Activated T-helper 1 cell treated with anti-CD3 and anti-CD28 coated beads, Interleukin-2, amount 50 U/mL, for 16 hours (primary cell): ENCODE data around the gene CHCHD3.
"Not testable (repeated sequence)": the region's sequence is repeated elsewhere in the genome, so short reads cannot be mapped to it uniquely, and the experiment has no call there.

Experiments
- DNase-seq, 2 donors: peaks; one replicate each; pipeline ENCODE4 v3.0.0-alpha.2; 2020; ENCODE audit warnings: low read depth in 1 of 2, low spot score in 1 of 2

The CHCHD3 gene

DNA sequence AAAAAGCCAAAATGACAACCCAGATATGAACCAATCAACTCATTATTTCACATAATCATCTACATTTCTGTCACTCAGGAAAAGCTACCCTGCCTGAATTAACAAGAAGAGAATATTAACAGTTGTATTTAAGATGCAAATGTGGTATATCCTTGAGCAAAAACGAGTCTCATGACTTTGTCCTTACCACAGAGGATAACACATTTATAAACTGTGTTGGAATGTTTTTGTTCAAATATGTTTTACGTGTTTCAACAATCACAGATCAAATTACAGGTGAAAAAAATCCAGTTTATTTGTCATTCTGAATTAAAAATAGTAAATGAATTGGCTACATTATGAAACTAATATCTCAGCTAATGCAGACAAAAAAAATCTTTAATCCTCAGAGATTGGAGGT lies 34.6 kb downstream of the CHCHD3 start:
- DNase-seq, result no peak

DNA sequence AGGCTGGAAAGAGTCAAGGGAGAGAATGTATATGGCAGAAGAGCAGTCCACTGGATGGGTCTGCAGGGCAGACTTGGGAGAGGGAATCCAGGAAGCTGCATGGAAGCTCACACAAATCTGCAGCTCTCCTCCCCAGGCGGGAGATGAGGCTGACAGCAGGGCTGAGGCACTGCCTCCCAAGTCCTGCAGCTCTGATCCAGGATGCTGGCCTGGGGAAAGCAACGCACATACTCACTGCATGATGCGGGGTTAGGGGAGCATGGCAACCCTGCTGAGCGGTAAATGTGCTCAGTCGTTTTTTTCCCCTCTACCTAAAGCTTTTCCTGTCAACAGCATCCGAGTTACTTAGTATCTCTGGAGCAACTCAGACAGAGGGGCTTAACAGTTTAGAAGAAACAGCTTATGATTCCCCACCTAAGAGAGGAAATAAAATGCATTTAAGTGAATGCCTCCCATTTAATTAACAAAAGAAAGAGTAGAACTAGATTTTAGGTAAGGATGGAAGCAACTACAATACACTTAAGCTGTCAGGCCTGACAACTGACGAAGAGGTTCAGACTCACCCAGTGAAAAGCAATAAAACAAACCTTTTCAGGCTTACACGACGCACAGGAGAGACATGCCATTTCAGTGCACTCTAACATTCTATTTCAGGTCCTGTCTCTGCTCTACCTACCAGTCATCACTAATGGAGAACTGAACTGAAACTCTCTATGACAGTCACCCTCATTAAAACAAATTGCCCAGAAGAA lies 37.0 kb downstream of the CHCHD3 start:
- no peak for DNase-seq

DNA sequence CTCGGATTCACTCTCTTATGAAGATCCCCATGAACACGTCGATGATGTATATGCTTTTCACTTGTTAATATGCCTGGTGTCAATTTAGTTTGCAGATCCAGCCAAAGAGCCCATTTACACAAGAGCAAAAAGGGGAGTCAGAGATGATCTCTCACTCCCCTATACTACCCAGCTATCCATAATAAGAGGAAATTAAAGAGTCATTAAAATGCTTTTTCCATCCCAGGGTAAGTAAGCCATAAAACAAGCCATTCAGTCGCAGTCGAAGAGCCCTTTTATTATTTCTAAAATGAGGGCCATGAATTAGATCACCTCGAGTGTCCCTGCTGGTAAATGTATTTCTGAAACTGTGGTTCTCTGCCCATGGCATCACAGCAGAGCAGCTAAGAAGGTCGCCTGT lies 41.2 kb downstream of the CHCHD3 start:
- DNase-seq, result no peak

DNA sequence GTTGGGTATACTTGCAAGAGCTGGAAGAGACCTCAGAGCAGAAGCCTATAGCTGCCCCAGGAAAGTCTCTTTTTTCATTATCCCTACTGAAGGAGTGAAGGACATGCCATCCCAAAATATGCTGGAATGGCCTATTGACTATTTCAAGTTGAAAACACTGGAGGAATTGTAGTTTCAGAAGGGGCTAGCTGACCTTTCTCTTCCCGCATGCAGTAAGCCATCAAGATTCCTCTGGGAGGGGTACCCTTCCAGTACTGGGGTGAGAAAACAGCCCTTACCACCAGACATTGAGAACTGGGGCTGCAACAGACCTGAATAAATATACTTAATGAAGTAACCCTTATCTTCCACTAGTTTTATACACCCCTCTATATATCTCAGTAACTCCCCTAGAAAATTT lies 41.7 kb downstream of the CHCHD3 start:
- no peak for DNase-seq

DNA sequence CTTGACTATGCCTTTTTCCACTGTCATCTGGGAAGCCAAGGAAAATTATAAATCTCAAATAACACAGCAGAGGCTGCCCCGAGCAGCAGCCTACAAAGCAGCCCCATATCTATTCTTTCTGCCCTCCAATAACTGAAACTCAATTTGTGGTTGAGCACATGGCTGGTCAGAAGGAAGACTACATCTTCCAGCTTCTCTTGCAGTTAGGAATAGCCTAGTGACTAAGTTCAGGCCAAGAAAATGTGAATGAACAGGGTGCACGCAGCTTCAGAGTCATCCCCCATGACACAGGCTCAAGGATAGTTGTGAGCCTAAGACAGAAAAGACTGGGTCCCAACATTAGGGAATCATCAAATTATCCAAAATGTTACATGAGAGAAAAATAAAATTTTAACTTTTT lies 42.3 kb downstream of the CHCHD3 start:
- no peak for DNase-seq

DNA sequence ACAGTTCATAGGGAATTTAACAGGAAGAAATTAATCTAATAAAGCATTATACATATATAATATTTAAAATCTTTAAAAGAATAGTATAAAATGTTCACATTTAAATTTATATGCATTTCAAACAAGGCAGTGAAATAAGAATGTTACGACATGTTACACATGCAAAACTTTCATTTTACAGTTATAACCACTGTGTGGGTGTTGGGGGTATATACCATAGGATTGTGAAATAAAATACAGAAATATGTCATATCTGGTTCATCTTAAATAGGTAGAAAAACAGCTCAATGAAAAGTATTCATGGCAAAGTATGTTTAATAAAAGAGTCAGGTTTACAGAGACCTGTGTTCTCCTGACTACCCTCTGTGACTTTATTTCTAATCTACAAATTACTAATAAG lies 45.6 kb downstream of the CHCHD3 start:
- DNase-seq, result no peak

DNA sequence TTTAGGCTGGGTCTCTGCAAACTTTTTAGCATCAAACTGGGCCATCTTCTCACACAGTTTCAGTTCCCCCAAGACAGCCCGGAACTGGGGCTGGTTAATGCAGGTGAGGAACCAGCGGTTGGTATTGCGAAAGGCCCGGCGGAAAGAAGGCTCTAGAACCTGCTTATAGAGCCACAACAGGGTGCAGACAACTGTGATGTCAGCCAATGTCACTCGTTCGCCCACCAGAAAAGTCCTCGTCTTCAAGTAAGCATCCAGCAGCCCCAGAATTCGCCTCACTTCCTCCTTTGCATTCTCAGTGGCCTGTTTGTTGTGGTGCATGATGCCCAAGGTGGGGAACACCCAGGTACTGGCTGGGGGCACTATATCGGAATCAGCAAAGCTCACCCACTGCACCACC lies 46.6 kb downstream of the CHCHD3 start:
- DNase-seq, result not testable (repeated sequence)

DNA sequence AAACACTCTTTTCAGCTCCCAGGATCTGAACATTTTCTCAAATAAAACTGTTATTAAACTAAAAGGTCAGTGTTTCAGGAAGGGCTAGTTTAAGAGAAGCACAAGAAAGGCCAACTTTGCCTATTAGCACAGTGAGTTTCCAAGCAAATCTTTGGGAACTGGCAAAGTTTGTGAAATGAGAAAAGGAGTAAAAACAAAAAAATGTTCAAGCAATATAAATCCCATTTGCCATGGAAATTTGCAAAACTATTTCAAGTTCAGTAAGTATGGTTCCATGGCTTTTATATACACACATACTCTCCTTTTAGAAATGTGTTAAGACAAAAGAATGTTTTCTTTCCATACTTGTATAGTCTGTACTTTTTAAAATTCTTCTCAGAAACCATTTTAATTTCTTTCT lies 51.5 kb downstream of the CHCHD3 start:
- DNase-seq, result no peak

DNA sequence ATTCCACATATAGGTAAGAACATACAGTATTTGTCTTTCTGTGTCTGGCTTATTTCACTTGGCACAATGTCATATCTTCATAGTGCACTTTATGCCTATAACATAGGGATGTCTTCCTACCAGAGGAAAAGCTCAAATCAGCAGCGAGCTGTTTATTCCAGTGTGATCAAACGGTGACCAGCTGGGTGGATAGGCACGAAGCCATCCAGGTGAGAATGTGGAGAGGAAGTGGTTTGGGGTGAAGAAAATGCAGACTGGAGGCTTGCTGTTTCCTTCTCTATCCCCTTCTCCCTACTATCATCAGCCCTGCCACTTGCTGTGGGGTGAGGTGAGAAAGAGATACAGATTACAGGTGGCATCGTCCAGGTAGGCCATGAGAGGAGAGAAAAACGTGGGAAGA lies 52.4 kb downstream of the CHCHD3 start:
- DNase-seq, result no peak

DNA sequence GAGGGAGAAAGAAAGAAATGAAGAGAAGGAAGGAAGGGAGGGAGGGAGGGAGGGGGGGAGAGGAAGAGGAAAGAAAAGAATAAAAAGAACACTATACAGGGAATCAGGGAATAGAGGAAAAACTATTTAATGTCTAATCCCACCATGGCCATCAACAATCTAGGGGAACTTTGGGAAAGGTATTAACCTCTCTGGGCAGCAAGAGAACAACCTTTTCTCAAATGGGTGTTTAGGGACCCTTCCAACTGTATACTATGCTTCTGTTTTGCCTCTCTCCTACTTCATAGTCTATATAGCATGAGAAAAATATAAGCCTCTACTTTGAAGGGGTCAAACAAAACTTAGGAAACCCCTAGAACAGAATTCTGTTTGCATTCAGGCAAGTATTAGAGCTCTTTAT lies 54.5 kb downstream of the CHCHD3 start:
- DNase-seq, result no peak

DNA sequence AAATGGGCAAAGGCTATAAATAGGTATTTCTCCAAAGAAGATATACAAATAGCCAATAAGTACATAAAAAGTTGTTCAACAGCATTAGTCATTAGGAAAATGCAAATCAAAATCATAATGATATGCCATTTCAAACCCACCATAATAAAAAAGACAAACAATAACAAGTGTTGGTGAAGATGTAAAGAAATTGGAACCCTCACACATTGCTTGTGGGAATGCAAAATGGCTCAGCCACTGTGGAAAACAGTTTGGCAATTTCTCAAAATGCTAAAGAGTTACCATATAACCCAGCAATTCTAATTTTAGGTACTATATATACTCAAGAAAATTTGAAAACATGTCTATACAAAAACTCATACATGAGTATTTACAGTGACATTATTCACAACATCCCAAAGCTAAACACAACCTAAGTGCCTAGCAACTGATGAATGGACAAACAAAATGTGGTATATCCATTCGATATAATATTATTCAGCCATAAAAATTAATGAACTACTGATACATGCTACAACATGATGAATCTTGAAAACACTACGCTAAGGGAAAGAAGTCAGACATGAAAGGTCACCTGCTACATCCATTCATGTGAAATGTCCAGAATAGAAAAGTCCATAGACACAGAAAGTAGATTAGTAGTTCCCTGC lies 55.6 kb downstream of the CHCHD3 start:
- DNase-seq, result no peak

DNA sequence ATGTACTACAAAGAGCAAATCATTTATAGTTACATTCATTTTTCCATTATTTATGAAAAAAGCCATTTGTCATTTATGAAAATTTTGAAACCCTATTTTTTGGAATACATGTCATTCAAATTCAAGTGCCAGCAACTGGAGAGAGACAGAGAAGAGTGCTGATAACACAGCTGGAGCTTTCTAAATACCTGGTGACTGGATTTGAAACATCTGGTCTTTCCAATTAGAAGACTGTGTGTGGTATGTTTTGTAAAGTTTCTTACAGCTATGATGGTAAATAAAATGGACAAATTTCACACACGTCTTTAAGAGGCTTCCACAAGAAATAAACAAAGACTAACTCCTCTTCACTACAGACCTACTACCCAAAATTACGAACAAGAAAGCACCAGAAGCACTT lies 56.8 kb downstream of the CHCHD3 start:
- DNase-seq, result no peak

DNA sequence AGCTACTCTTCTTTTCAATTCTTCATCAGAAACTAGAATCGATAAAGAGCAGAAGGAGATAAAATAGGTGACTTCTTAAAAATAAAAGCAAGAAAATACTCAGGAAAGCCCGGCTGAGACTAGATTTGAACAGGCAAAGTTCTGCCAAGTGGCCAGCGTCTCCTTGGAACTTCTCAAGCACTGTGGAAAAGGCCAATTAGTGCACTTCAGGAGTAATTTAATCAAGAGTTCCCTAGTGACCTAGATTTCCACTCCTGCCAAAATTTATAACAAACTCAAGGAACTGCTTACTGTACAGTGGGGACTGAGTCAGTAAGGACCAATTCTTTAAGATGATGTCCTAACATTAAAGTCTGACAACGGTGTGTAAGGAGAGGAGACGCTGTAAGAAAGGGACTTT lies 57.3 kb downstream of the CHCHD3 start:
- DNase-seq, result no peak

DNA sequence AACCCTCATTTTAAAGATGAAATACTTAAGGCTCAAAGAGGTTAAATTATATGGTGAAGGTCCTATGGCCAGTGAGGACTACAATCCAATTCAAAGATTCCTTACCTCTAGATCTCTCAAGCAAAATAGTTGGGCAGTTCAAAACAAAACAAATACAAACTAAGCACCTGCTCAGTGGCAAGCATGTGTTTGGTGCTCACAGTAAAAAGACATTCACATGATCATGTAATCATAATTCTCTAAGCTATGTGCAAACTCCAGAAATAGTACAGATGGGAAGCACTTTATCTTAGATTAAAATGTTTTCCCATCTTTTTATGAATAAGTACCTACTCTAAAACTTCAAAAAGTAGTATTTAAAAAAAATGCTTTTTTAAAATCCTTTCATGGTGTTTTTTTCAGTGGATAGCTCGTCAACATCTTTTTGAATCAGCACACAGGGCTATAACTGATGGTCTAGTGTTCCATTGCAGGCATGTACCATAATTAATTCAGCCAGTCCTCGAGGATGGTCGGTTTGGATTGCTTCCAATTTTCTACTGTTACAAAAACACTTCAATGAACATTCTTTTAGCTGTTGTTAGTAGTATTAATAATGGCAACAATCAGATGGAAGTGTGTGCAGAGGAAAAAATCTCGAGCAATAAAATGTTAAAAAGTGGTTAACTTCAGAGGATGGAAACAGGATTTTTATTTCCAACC lies 58.4 kb downstream of the CHCHD3 start:
- DNase-seq, result no peak

DNA sequence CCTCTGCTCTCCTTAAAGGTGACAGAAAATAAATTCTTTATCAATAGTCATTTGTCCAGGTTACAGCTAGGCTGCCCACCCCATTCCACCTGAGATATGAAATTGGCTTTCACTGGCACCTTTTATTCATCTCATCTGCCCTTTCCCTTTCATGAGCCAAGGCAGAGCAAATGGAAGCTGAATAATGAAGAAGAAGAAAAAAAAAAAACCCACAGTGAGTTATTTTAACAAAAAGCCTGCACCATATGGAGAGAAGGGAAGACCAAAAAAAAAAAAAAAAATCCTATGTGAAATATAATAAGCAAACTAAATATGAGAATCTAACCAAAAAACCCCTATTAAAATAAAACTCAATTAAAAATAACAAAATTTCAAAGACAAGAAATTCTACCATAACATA lies 59.2 kb downstream of the CHCHD3 start:
- DNase-seq, result no peak

DNA sequence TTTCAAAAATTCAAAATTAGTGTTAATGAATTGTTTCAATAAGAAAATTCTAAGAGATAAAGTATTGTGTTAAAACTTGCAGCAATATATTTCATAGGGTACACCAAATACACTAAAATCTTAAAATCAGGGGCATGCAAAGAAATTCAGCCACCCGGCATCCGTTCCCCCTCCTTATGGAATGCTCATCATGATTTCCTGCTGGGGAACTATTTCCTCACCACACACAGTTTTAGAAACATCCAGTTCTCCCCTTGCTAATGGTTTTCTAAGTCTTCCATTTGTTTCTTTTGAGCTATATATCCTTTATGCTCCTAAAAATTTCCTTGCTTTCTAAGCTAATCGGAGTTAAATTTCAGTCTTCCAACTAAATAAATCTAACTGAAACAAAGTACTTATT lies 60.7 kb downstream of the CHCHD3 start:
- DNase-seq, result no peak

DNA sequence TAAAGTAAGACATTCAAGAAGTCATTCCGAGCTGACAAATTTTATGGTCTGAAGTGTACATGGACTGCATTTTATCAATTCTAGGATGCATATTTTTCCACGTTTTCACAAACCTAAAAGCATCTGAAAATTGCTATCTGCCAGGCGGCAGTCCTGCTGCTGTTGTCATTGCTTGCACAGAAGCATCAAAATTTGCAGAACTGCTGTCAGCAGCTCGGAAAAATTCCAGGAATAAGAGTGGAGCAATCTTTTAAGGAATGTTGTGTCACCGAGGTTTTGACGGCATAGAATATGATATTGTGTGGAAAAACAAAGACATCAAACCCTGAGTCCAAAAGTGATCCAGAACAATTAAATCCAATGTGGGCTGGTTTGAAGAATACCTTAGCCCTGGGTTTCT lies 61.4 kb downstream of the CHCHD3 start:
- DNase-seq, result no peak

DNA sequence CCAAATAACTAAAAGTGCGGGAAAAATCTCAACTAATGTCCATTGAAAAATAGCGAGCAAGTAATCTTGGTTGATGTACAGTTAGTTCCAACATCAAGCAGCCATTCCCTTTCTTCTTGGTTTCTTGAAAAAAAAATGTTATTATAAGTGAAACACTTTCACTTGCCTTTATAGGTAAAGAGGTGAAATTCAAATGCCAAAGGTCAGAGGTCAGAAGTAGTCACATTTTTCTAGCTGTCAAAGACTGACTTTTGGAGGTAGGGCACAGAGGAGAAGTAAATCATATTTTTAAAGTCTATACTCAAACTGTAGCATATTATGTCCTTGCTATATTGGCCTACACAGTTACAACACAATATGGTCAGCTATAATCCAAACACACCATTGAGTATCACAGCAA lies 62.3 kb downstream of the CHCHD3 start:
- no peak for DNase-seq

DNA sequence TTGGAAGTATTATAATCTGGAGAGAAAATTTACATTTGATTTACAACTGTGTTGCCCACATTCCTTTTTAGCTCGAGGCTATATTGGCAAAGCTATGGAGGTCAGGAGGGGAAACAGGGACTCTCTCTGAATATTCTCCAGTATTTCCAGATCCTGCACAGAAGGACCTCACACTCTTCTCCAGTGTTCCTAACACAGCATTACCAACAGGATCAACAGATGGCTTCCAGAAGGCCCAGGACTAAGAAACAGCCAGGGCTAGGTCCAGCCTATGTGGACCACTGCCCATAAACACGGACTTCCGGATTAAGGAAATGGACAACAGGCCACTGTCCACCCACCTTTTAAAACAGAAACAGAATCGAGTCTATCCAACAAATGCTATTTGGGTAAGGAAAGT lies 65.3 kb downstream of the CHCHD3 start:
- DNase-seq, result no peak

DNA sequence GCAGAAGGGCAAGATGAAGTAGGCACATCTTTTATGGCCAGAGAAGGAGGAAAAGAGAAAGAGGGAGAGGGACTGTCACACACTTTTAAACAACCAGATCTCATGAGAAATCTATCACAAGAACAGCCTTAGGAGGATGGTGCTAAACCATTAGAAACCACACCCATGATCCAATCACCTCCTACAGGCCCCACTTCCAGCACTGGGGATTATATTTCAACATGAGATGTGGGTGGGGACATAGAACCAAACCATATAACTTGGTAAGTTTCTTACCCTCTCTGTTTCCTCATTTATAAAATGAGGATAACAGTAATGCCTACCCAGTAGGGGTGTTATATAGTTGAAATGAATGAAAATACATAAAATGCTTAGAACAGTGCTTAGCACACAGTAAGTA lies 66.0 kb downstream of the CHCHD3 start:
- no peak for DNase-seq

DNA sequence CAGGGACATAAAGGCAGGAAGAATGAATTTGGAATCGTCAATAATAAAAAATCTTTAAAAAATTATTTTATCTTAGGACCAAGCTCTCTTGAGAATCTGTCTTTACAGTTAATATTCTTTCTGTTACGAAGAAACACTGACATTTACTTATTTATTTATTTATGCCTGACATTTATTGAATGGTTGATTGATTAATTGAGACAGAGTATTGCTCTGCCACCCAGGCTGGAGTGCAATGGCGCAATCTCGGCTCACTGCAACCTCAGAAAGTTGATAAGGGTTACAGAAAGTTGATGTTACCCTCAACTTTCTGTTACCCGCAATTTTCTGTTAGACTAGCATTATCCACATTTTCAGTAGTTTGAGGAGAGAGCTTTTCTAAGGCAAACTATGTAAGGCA lies 70.1 kb downstream of the CHCHD3 start:
- DNase-seq, result no peak

DNA sequence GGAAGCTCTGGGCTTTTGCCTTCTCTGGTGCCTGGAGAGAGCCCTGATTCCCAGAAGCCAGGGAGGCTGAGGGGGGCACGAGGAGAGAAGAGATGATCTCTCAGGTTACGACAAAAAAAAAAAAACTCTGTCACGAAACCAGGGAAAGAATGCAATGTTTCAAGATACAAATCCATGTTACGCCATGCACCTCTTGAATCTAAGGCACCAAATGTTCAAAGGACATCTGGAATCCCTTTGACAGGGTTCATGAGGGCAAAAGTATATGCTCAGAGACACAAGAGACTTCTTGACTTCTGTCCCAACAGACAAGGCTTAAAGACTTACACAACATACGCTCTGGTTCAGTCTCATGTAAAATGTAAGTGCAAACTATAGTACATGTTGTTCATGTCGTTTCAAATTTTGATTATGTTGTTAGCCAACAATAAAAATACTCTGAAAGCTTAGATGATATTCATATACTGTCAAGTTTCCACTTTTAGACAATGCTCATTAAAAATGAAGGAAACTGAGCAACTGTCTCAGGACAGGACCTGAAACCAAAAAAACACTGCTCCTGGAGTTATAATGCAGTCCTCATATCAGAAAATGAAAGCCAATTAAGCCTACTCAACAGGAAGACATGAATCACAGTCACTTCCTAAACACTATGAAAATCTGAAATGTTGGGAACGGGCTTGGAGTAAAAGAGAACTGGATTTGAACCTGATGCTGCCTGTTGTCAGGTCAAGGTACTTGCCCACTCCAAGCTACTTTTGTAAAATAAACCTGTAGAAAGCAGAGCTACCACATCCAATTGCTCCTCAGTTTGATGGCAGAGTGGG lies 72.3 kb downstream of the CHCHD3 start:
- no peak for DNase-seq
